GM12892 (cell line): ENCODE data around the gene REEP2.

Experiments used
- POLR2A ChIP-seq: IDR thresholded peaks from 2 replicates; pipeline ENCODE4 v1.6.1; 2011; ENCODE audit warnings: low read depth, low read length, control low read depth
- POLR2AphosphoS5 ChIP-seq: IDR thresholded peaks from 2 replicates; pipeline ENCODE4 v1.6.1; 2011; ENCODE audit warnings: low read depth, low read length, control low read depth
- TAF1 ChIP-seq: IDR thresholded peaks from 2 replicates; pipeline ENCODE4 v1.6.1; 2011; ENCODE audit warnings: low read depth, mild to moderate bottlenecking, control low read depth, low read length, borderline replicate concordance

GRCh38 chr5:138454121-138454520 is 15.3 kb downstream of the REEP2 start:
- TF ChIP-seq POLR2A (no peak), TAF1 (no peak), POLR2AphosphoS5 (no peak)
